Mesendoderm (in vitro differentiated cells): ENCODE results near the gene FSTL5. TPM values are rescaled to one million over a fixed set of nuclear protein-coding genes. Genes with fewer than 3 reads are reported as not detected.
"Not testable (repeated sequence)": the region's sequence is repeated elsewhere in the genome, so short reads cannot be mapped to it uniquely, and the experiment has no call there.

Source experiments
- DNase-seq: peaks from one replicate; pipeline ENCODE4 v3.0.0; 2013
- H2AK5ac ChIP-seq: 2 replicates; pipeline ENCODE4 v1.6.1; 2013; ENCODE audit warnings: low read length, inconsistent platforms
- H2BK120ac ChIP-seq: 2 replicates; pipeline ENCODE4 v1.6.1; 2013; ENCODE audit warnings: low read depth, mild to moderate bottlenecking, low read length, moderate library complexity, mixed read lengths
- H2BK15ac ChIP-seq: replicated peaks from 2 replicates; pipeline ENCODE4 v1.6.1; 2013; ENCODE audit warnings: low read depth, mild to moderate bottlenecking, moderate library complexity
- H2BK5ac ChIP-seq: 2 replicates; pipeline ENCODE4 v1.6.1; 2013; ENCODE audit warnings: low read length, inconsistent platforms
- H3K18ac ChIP-seq: 2 replicates; pipeline ENCODE4 v1.6.1; 2013; ENCODE audit warnings: mild to moderate bottlenecking, low read length, mixed read lengths
- H3K23ac ChIP-seq: one replicate; pipeline ENCODE4 v1.6.1; 2013; ENCODE audit warnings: low read length
- H3K27ac ChIP-seq: 2 replicates; pipeline ENCODE4 v1.5.1; 2013; ENCODE audit warnings: low read depth, mild to moderate bottlenecking, inconsistent platforms, low read length, moderate library complexity
- H3K27me3 ChIP-seq: 2 replicates; pipeline ENCODE4 v1.6.1; 2013; ENCODE audit warnings: low read length, control low read depth, mild to moderate bottlenecking, inconsistent platforms; ENCODE audit not compliant: insufficient read depth, poor library complexity
- H3K36me3 ChIP-seq: 2 replicates; pipeline ENCODE4 v1.6.1; 2013; ENCODE audit warnings: low read length, inconsistent platforms; ENCODE audit not compliant: control insufficient read depth, insufficient read depth
- H3K4ac ChIP-seq: one replicate; pipeline ENCODE4 v1.6.1; 2013; ENCODE audit warnings: low read depth, mild to moderate bottlenecking, low read length, moderate library complexity
- H3K4me1 ChIP-seq: 2 replicates; pipeline ENCODE4 v1.6.1; 2013; ENCODE audit warnings: low read depth, low read length, inconsistent platforms; ENCODE audit not compliant: control insufficient read depth
- H3K4me2 ChIP-seq: 2 replicates; pipeline ENCODE4 v1.6.1; 2013; ENCODE audit warnings: low read length
- H3K4me3 ChIP-seq: 2 replicates; pipeline ENCODE4 v1.5.1; 2013; ENCODE audit warnings: mild to moderate bottlenecking, low read length
- H3K56ac ChIP-seq: one replicate; pipeline ENCODE4 v1.6.1; 2013; ENCODE audit warnings: low read length
- H3K79me1 ChIP-seq: 2 replicates; pipeline ENCODE4 v1.6.1; 2013; ENCODE audit warnings: low read length, inconsistent platforms
- H3K79me2 ChIP-seq: 2 replicates; pipeline ENCODE4 v1.6.1; 2013; ENCODE audit warnings: mild to moderate bottlenecking, low read length; ENCODE audit not compliant: control insufficient read depth, insufficient read depth
- H3K9ac ChIP-seq: 2 replicates; pipeline ENCODE4 v1.6.1; 2013; ENCODE audit warnings: low read length, inconsistent platforms
- H4K5ac ChIP-seq: one replicate; pipeline ENCODE4 v1.6.1; 2013; ENCODE audit warnings: low read length
- H4K8ac ChIP-seq: one replicate; pipeline ENCODE4 v1.6.1; 2013; ENCODE audit warnings: low read depth, mild to moderate bottlenecking, control low read depth, low read length, moderate library complexity
- WGBS: extraction: QIAGEN DNeasy Blood & Tissue Kit; methylation state at CpG from one replicate; pipeline ENCODE4 v1.1.7; 2013; ENCODE audit warnings: low lambda C conversion rate, missing lambda C conversion rate; ENCODE audit not compliant: insufficient coverage; ENCODE audit errors: extremely low coverage; 5-methylcytosine and 5-hydroxymethylcytosine counted together
- polyA plus RNA-seq, 2 experiments: library from polyadenylated mRNA; stranded (reverse); fragments of 200-250 nt; gene quantifications; one replicate each; pipeline ENCODE4 v1.2.3, GENCODE V29; 2013

The FSTL5 gene
- 0.51 TPM for polyA plus RNA-seq (2013, experiment 1 of 2)
- polyA plus RNA-seq (2013, experiment 2 of 2) = 0.70 TPM

DNA sequence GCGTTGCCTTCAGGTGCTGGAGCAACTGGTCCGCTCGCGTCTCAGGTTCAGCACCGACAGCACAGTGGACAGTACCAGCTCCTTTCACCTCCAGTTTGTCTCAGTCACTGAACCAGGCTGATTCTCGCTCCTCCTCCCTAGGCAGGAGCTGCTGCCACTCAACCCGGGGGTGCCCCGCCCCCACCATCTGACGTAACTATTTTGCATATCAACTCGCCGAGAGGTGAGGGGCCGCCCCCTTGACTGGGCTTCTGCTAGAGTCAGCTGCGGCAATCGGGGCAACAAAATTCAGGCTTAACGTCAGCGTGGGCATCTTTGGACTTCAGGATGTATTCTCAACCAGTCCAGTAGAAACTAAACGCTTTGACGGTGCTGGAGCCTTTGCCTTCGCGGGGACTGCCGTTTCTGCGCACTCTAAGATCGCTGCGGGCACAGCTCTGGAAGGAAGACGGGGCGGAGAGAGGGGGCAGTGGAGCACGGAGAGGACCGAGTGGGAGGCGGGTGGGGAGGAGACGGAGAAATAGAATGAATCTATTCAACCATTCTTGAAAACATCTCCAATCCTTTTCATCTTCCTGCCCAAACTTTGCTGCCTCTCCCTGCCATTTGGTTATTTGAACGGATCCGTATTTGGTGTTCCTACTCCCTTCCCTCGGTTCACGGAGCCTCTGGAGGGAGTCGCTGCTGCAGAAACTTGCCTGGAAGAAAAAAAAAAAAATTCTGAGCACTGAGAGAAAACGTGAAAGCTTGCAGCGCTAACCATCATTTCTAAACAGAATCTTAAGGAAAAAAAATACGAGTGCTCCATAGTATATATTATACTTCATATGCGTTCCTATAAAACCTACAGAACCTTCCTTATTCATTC is at the start of gene FSTL5:
Gene FSTL5, minus strand, starts transcription at position 109 of the 868 bp plus-strand sequence. CDS start 52,604 bp downstream, outside the sequence.
- WGBS = no CpG with 5 or more reads among the region's 39 CpGs
- H2AK5ac ChIP-seq = no peak within 1 kb of the TSS
- peak within 1 kb of the TSS; percentile 91 for H3K56ac ChIP-seq
- DNase-seq = peak; percentile 99
- H2BK120ac ChIP-seq = no peak within 1 kb of the TSS
- no peak within 1 kb of the TSS for H3K4ac ChIP-seq
- H3K4me1 ChIP-seq = no peaks in the 10 kb centered on the region
- no peaks in the 10 kb centered on the region for H3K79me2 ChIP-seq
- H3K9ac ChIP-seq = peak within 1 kb of the TSS; percentile 78
- no peak within 1 kb of the TSS for H3K18ac ChIP-seq
- no peak within 1 kb of the TSS for H4K8ac ChIP-seq
- H3K27me3 ChIP-seq = no peaks in the 10 kb centered on the region
- no peak within 1 kb of the TSS for H4K5ac ChIP-seq
- no peak within 1 kb of the TSS for H2BK5ac ChIP-seq
- no peak within 1 kb of the TSS for H2BK15ac ChIP-seq
- H3K36me3 ChIP-seq = no peaks in the 10 kb centered on the region
- peak within 1 kb of the TSS; percentile 69 for H3K4me2 ChIP-seq
- H3K23ac ChIP-seq = no peak within 1 kb of the TSS
- H3K4me3 ChIP-seq = peak within 1 kb of the TSS; percentile 90
- no peak within 1 kb of the TSS for H3K27ac ChIP-seq
- H3K79me1 ChIP-seq = no peaks in the 10 kb centered on the region

- no peak overlapping the region for H3K4ac ChIP-seq
- H3K4me2 ChIP-seq = no peak overlapping the region
- H2BK15ac ChIP-seq = no peak overlapping the region
- no peaks in the 10 kb centered on the region for H3K79me1 ChIP-seq
- no peak overlapping the region for H4K5ac ChIP-seq
- H3K18ac ChIP-seq = no peak overlapping the region
- H3K23ac ChIP-seq = no peak overlapping the region
- H2BK5ac ChIP-seq = no peak overlapping the region
- H4K8ac ChIP-seq = no peak overlapping the region
- WGBS = no CpG with 5 or more reads among the region's 2 CpGs
- H2AK5ac ChIP-seq = no peak overlapping the region
- H3K4me3 ChIP-seq = no peak overlapping the region
- H3K56ac ChIP-seq = no peak overlapping the region
- H3K79me2 ChIP-seq = no peaks in the 10 kb centered on the region
- H2BK120ac ChIP-seq = no peak overlapping the region
- H3K4me1 ChIP-seq = no peaks in the 10 kb centered on the region
- no peaks in the 10 kb centered on the region for H3K27me3 ChIP-seq
- no peaks in the 10 kb centered on the region for H3K36me3 ChIP-seq
- H3K9ac ChIP-seq = no peak overlapping the region
- H3K27ac ChIP-seq = no peak overlapping the region
- DNase-seq = no peak
Observed at GRCh38 chr4:162209706-162210105, 45.9 kb upstream of the FSTL5 start.

GRCh38 chr4:162203478-162203877 is 39.7 kb upstream of the FSTL5 start:
- H4K5ac ChIP-seq, H3K18ac ChIP-seq, H2BK15ac ChIP-seq, H3K4me3 ChIP-seq, H3K27me3 ChIP-seq, H3K36me3 ChIP-seq, H4K8ac ChIP-seq, H3K4me2 ChIP-seq, H3K27ac ChIP-seq, H3K4ac ChIP-seq, DNase-seq, H2AK5ac ChIP-seq, H3K56ac ChIP-seq, H3K4me1 ChIP-seq, H3K79me2 ChIP-seq, H3K79me1 ChIP-seq, H3K23ac ChIP-seq, H3K9ac ChIP-seq, H2BK120ac ChIP-seq, H2BK5ac ChIP-seq: not testable (repeated sequence)
- WGBS = no CpG with 5 or more reads among the region's 32 CpGs

DNA sequence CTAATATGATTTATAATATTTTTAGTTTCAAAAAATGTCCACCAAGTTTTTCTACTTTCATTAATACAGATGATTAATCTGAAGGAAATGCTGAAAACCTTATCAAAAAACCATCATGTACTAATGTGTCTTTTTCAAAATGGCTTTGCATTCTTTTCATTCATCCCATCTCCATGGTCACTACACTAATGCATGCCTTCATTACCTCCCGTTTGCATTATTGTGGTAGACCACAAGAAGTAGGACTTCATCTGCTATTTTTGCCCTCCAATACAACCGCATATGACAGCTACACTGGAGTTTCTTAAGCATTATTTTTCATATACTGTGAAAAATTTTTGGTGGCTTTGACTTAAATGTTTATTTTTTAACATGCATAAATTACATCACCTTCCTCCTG is 37.9 kb upstream of the FSTL5 start:
- Histone ChIP-seq H3K4me2 (no peak overlapping the region), H2BK5ac (no peak overlapping the region), H3K4ac (no peak overlapping the region), H3K4me1 (no peaks in the 10 kb centered on the region), H3K56ac (no peak overlapping the region), H3K23ac (no peak overlapping the region), H2AK5ac (no peak overlapping the region), H3K36me3 (no peaks in the 10 kb centered on the region), H3K4me3 (no peak overlapping the region), H3K79me1 (no peaks in the 10 kb centered on the region), H2BK15ac (no peak overlapping the region), H3K27me3 (no peaks in the 10 kb centered on the region), H3K27ac (no peak overlapping the region), H3K79me2 (no peaks in the 10 kb centered on the region), H3K9ac (no peak overlapping the region), H3K18ac (no peak overlapping the region), H2BK120ac (no peak overlapping the region), H4K8ac (no peak overlapping the region), H4K5ac (no peak overlapping the region)
- DNase-seq = no peak
- no CpG with 5 or more reads among the region's 2 CpGs for WGBS

DNA sequence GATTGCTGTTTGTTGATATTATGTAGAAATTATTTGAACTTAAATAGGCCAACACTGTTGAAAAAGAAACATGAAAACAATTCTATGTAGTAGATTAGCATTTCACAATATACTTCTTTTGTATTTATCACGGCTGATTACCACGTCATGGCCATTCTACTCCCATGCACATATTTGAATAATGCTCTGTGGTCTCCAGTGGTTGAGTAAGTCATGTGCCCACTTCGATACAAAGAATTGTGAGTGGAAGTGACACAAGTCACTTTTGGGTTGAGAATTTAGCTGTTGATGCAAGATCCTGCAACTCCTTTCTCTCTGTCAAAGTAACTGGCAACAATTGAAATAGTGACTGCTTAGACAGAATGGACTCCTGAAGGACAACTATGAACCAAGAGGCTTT is 6.7 kb upstream of the FSTL5 start:
- no peak overlapping the region for H3K27ac ChIP-seq
- H2BK15ac ChIP-seq = no peak overlapping the region
- no peak overlapping the region for H3K23ac ChIP-seq
- H3K79me2 ChIP-seq = no peaks in the 10 kb centered on the region
- no peak overlapping the region for H4K8ac ChIP-seq
- H3K4me3 ChIP-seq = no peak overlapping the region
- no peaks in the 10 kb centered on the region for H3K4me1 ChIP-seq
- no peaks in the 10 kb centered on the region for H3K27me3 ChIP-seq
- H2BK120ac ChIP-seq = no peak overlapping the region
- no peak overlapping the region for H3K9ac ChIP-seq
- WGBS = no CpG with 5 or more reads among the region's 3 CpGs
- H3K4ac ChIP-seq = no peak overlapping the region
- no peak overlapping the region for H2AK5ac ChIP-seq
- H2BK5ac ChIP-seq = no peak overlapping the region
- DNase-seq = no peak
- H3K56ac ChIP-seq = no peak overlapping the region
- no peaks in the 10 kb centered on the region for H3K36me3 ChIP-seq
- no peak overlapping the region for H3K4me2 ChIP-seq
- no peaks in the 10 kb centered on the region for H3K79me1 ChIP-seq
- H3K18ac ChIP-seq = no peak overlapping the region
- no peak overlapping the region for H4K5ac ChIP-seq
